HCT116 (cell line): ENCODE data around the gene SCGB3A1. TPM values are rescaled to one million over a fixed set of nuclear protein-coding genes. Genes with fewer than 3 reads are reported as not detected.

Experiments used
- ATAC-seq: fragments of 200-7000 bp; cut with Tn5 transposase; 2 replicates; pipeline ENCODE4 v1.9.1; 2020; ENCODE audit warnings: mild to moderate bottlenecking, moderate library complexity
- BruUV-seq: library from RNA; stranded (reverse); fragments of 400-500 nt; replicated peaks from 2 replicates; lab custom pipeline; 2021; lab: Mats Ljungman, UMichigan
- CTCF ChIA-PET: fragments of 300-600 bp; sonication (Branson Sonifier 250); formaldehyde crosslinking; loops from one replicate; lab custom pipeline; 2021; ENCODE audit warnings: antibody characterized with exemption; lab: Charles Lee
- POLR2A ChIA-PET: fragments of 300-600, 350-600 bp; sonication (Branson Sonifier 250); formaldehyde crosslinking; loops from one replicate; lab custom pipeline; 2021; ENCODE audit warnings: antibody characterized with exemption; lab: Charles Lee
- RAD21 ChIA-PET, 2 experiments: fragments of 300-600 bp; sonication (Branson Sonifier 250); formaldehyde crosslinking; loops; one replicate each; lab custom pipeline; 2023; ENCODE audit warnings: low total read pairs in 2 of 2; ENCODE audit not compliant: uncharacterized antibody in 2 of 2, unreplicated experiment in 2 of 2, low non-redundant PET in 1 of 2; lab: Charles Lee
- DNase-seq: peaks from one replicate; pipeline ENCODE4 v3.0.0-alpha.2; 2010; ENCODE audit warnings: low read depth, low spot score
- H2AFZ ChIP-seq: fragments of 200-600 bp; shearing (Covaris generic), sonication (generic); 2 replicates; pipeline ENCODE4 v1.6.1; 2017; ENCODE audit warnings: low read depth, mixed run types, mixed read lengths, antibody characterized with exemption, low read length; ENCODE audit not compliant: poor library complexity, severe bottlenecking
- H3K27ac ChIP-seq: 2 replicates; pipeline ENCODE4 v1.5.1; 2012; ENCODE audit warnings: low read depth, low read length
- H3K27me3 ChIP-seq: fragments of 200-600 bp; sonication (generic); 2 replicates; pipeline ENCODE4 v1.6.1; 2016; ENCODE audit warnings: mixed run types, low read length, mixed read lengths; ENCODE audit not compliant: insufficient read depth
- H3K36me3 ChIP-seq, 2 experiments: fragments of 200-500 bp in 1 of 2; fragments of 200-600 bp in 1 of 2; sonication (Bioruptor generic) in 1 of 2; sonication (generic) in 1 of 2; 2 replicates each; pipeline versions ENCODE4 v1.5.1 to v1.6.1; 2014 to 2016; ENCODE audit warnings: low read length in 2 of 2, inconsistent platforms in 1 of 2, mixed read lengths in 1 of 2, mixed run types in 1 of 2; ENCODE audit not compliant: insufficient read depth in 2 of 2, control insufficient read depth in 1 of 2
- H3K4me1 ChIP-seq, 2 experiments: fragments of 200-600 bp in 1 of 2; sonication (generic) in 1 of 2; 2 replicates each; pipeline versions ENCODE4 v1.5.1 to v1.6.1; 2012 to 2017; ENCODE audit warnings: low read length in 2 of 2, inconsistent platforms in 1 of 2, mild to moderate bottlenecking in 1 of 2, mixed read lengths in 1 of 2, mixed run types in 1 of 2, moderate library complexity in 1 of 2; ENCODE audit not compliant: insufficient read depth in 2 of 2, control insufficient read depth in 1 of 2
- H3K4me2 ChIP-seq: fragments of 200-600 bp; sonication (generic); 2 replicates; pipeline ENCODE4 v1.6.1; 2017; ENCODE audit warnings: mixed run types, low read length, mixed read lengths
- H3K4me3 ChIP-seq, 2 experiments: fragments of 200-600 bp in 1 of 2; sonication (generic) in 1 of 2; replicated peaks in 1 of 2; 2 replicates each; pipeline ENCODE4 v1.5.1; 2011 to 2016; ENCODE audit warnings: low read length in 2 of 2, control low read depth in 1 of 2, low read depth in 1 of 2, mild to moderate bottlenecking in 1 of 2, mixed read lengths in 1 of 2, mixed run types in 1 of 2
- H3K79me2 ChIP-seq: fragments of 200-600 bp; sonication (generic); 2 replicates; pipeline ENCODE4 v1.6.1; 2017; ENCODE audit warnings: mild to moderate bottlenecking, mixed run types, low read length, moderate library complexity, mixed read lengths; ENCODE audit not compliant: insufficient read depth
- H3K9ac ChIP-seq: fragments of 200-600 bp; sonication (generic); 2 replicates; pipeline ENCODE4 v1.6.1; 2016; ENCODE audit warnings: low read length, mixed read lengths
- H3K9me2 ChIP-seq: fragments of 200-600 bp; sonication (generic), shearing (Covaris generic); 2 replicates; pipeline ENCODE4 v1.6.1; 2017; ENCODE audit warnings: mixed run types, mild to moderate bottlenecking, moderate library complexity; ENCODE audit not compliant: insufficient read depth
- H3K9me3 ChIP-seq, 2 experiments: fragments of 200-500 bp in 1 of 2; fragments of 200-600 bp in 1 of 2; sonication (Bioruptor generic) in 1 of 2; sonication (generic) in 1 of 2; 2 replicates each; pipeline ENCODE4 v1.6.1; 2014 to 2017; ENCODE audit warnings: low read length in 2 of 2, mixed read lengths in 2 of 2, inconsistent platforms in 1 of 2, low read depth in 1 of 2, mild to moderate bottlenecking in 1 of 2, mixed run types in 1 of 2, moderate library complexity in 1 of 2; ENCODE audit not compliant: control insufficient read depth in 1 of 2, insufficient read depth in 1 of 2
- H4K20me1 ChIP-seq: fragments of 200-600 bp; sonication (generic), shearing (Covaris generic); 2 replicates; pipeline ENCODE4 v1.6.1; 2017; ENCODE audit warnings: mixed run types, mild to moderate bottlenecking, moderate library complexity; ENCODE audit not compliant: insufficient read depth
- CBX3 ChIP-seq: IDR thresholded peaks from 2 replicates; pipeline ENCODE4 v1.6.1; 2012; ENCODE audit warnings: low read depth
- CEBPB ChIP-seq: IDR thresholded peaks from 2 replicates; pipeline ENCODE4 v1.6.1; 2012; ENCODE audit warnings: low read depth
- EGR1 ChIP-seq: IDR thresholded peaks from 2 replicates; pipeline ENCODE4 v1.6.1; 2012; ENCODE audit warnings: low read depth
- ELF1 ChIP-seq: IDR thresholded peaks from 2 replicates; pipeline ENCODE4 v1.6.1; 2012; ENCODE audit warnings: low read depth, borderline replicate concordance
- EZH2 ChIP-seq: fragments of 200-600 bp; sonication (generic); IDR thresholded peaks from 2 replicates; pipeline ENCODE4 v1.6.1; 2017; ENCODE audit warnings: antibody characterized with exemption, mixed run types
- FOSL1 ChIP-seq: IDR thresholded peaks from 2 replicates; pipeline ENCODE4 v1.6.1; 2012; ENCODE audit warnings: low read depth
- JUND ChIP-seq: IDR thresholded peaks from 2 replicates; pipeline ENCODE4 v1.6.1; 2012
- POLR2A ChIP-seq: IDR thresholded peaks from 2 replicates; pipeline ENCODE4 v1.7.0; 2011; ENCODE audit warnings: borderline replicate concordance; ENCODE audit not compliant: insufficient read depth, insufficient read length; ENCODE audit errors: extremely low read depth
- POLR2AphosphoS5 ChIP-seq: IDR thresholded peaks from 2 replicates; pipeline ENCODE4 v1.6.1; 2011; ENCODE audit warnings: mild to moderate bottlenecking, low read depth, low read length, moderate library complexity
- SIN3A ChIP-seq: IDR thresholded peaks from 2 replicates; pipeline ENCODE4 v1.6.1; 2012; ENCODE audit warnings: low read depth
- TCF7L2 ChIP-seq: IDR thresholded peaks from 2 replicates; pipeline ENCODE4 v1.7.0; 2011; ENCODE audit warnings: borderline replicate concordance, inconsistent platforms; ENCODE audit not compliant: insufficient read depth, insufficient read length; ENCODE audit errors: extremely low read depth
- YY1 ChIP-seq: IDR thresholded peaks from 2 replicates; pipeline ENCODE4 v1.6.1; 2011; ENCODE audit warnings: low read length, low read depth, moderate library complexity, mild to moderate bottlenecking; ENCODE audit not compliant: insufficient replicate concordance; ENCODE audit errors: extremely low read depth
- ZFX ChIP-seq: fragments of 450-650 bp; IDR thresholded peaks from 2 replicates; pipeline ENCODE4 v1.6.1; 2017
- ZNF274 ChIP-seq: fragments of 200-500 bp; sonication (Bioruptor generic); IDR thresholded peaks from 2 replicates; pipeline ENCODE4 v1.6.1; 2014; ENCODE audit warnings: mild to moderate bottlenecking, low read depth, low read length, inconsistent platforms
- intact Hi-C: fragments of 100-400 bp; cut with micrococcal nuclease; formaldehyde crosslinking; loops from 2 replicates; pipeline ENCODE4 v1.10.0; 2022
- total RNA-seq: library from RNA; stranded (reverse); gene quantifications from one replicate; pipeline ENCODE4 v1.2.1, GENCODE V29; 2021; ENCODE audit not compliant: unreplicated experiment
- TF ChIP-seq, protein P1 (sequence below): IDR thresholded peaks from 2 replicates; pipeline ENCODE4 v1.6.1; 2011; ENCODE audit warnings: mild to moderate bottlenecking, low read length, moderate library complexity; ENCODE audit not compliant: insufficient replicate concordance; ENCODE audit errors: extremely low read depth
- TF ChIP-seq, protein P2 (sequence below): IDR thresholded peaks from 2 replicates; pipeline ENCODE4 v1.6.1; 2012; ENCODE audit warnings: low read depth
- TF ChIP-seq, protein P3 (sequence below): IDR thresholded peaks from 2 replicates; pipeline ENCODE4 v1.6.1; 2012
- TF ChIP-seq, protein P4 (sequence below), 3 experiments: fragments of 200-600 bp in 1 of 3; sonication (generic) in 1 of 3; IDR thresholded peaks in 2 of 3; conservative IDR thresholded peaks in 1 of 3; 2 replicates each; pipeline ENCODE4 v1.5.1; 2012 to 2017; ENCODE audit warnings: low read depth in 2 of 3, low read length in 2 of 3, antibody characterized with exemption in 1 of 3, borderline replicate concordance in 1 of 3, control low read depth in 1 of 3, mild to moderate bottlenecking in 1 of 3, mixed read lengths in 1 of 3, mixed run types in 1 of 3, moderate library complexity in 1 of 3; ENCODE audit not compliant: insufficient read depth in 1 of 3

The SCGB3A1 gene
- total RNA-seq, 1 experiment from 2014 or later = not detected

DNA sequence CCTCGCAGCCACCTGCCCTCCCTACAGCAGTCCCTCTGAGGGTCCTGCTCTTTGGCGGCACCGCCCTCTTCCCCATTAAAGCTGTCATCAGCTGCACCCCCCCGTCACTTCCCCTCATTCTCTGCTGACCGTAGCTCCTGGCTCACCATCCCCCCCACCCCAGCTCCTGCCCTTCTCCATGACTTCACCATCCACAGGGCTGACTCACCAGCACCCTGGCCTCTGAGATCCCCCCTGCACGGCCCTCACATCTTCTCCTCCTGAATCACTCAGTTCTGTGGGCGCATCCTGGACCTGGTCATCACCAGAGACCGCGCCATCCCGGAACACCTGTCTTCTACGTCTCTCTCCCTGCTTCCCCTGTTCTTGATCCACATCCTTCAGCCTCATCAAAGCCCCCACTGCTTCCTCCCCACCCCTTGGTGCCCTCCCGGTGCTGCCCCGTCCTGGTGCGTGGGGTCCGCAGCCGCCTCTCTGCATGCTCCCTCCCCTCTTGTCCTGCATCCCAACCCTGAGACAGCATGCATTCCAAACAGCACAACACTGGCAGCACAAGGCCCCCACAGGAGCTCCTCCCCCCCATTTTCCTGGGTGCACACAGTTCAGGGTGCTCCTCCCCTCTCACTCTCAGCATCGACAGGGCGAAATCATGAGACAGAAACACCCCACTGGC is 45.2 kb upstream of the SCGB3A1 start:
- H4K20me1 ChIP-seq = no peaks in the 10 kb centered on the region
- H3K9me3 ChIP-seq = no peaks in the 10 kb centered on the region
- no peak overlapping the region for H2AFZ ChIP-seq
- BruUV-seq = no TSS peak
- no peaks in the 10 kb centered on the region for H3K9me2 ChIP-seq
- no peak overlapping the region for H3K9ac ChIP-seq
- H3K36me3 ChIP-seq = no peaks in the 10 kb centered on the region
- TF ChIP-seq ELF1 = no peak
- no peak for TF ChIP-seq JUND
- no peak for TF ChIP-seq ZNF274
- TF ChIP-seq EGR1 = no peak
- TF ChIP-seq CBX3 = no peak
- TF ChIP-seq POLR2AphosphoS5 = no peak
- TF ChIP-seq, protein P1, sequence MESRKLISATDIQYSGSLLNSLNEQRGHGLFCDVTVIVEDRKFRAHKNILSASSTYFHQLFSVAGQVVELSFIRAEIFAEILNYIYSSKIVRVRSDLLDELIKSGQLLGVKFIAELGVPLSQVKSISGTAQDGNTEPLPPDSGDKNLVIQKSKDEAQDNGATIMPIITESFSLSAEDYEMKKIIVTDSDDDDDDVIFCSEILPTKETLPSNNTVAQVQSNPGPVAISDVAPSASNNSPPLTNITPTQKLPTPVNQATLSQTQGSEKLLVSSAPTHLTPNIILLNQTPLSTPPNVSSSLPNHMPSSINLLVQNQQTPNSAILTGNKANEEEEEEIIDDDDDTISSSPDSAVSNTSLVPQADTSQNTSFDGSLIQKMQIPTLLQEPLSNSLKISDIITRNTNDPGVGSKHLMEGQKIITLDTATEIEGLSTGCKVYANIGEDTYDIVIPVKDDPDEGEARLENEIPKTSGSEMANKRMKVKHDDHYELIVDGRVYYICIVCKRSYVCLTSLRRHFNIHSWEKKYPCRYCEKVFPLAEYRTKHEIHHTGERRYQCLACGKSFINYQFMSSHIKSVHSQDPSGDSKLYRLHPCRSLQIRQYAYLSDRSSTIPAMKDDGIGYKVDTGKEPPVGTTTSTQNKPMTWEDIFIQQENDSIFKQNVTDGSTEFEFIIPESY = no peak
- no peak for TF ChIP-seq CEBPB
- TF ChIP-seq ZFX = no peak
- TF ChIP-seq, protein P2, sequence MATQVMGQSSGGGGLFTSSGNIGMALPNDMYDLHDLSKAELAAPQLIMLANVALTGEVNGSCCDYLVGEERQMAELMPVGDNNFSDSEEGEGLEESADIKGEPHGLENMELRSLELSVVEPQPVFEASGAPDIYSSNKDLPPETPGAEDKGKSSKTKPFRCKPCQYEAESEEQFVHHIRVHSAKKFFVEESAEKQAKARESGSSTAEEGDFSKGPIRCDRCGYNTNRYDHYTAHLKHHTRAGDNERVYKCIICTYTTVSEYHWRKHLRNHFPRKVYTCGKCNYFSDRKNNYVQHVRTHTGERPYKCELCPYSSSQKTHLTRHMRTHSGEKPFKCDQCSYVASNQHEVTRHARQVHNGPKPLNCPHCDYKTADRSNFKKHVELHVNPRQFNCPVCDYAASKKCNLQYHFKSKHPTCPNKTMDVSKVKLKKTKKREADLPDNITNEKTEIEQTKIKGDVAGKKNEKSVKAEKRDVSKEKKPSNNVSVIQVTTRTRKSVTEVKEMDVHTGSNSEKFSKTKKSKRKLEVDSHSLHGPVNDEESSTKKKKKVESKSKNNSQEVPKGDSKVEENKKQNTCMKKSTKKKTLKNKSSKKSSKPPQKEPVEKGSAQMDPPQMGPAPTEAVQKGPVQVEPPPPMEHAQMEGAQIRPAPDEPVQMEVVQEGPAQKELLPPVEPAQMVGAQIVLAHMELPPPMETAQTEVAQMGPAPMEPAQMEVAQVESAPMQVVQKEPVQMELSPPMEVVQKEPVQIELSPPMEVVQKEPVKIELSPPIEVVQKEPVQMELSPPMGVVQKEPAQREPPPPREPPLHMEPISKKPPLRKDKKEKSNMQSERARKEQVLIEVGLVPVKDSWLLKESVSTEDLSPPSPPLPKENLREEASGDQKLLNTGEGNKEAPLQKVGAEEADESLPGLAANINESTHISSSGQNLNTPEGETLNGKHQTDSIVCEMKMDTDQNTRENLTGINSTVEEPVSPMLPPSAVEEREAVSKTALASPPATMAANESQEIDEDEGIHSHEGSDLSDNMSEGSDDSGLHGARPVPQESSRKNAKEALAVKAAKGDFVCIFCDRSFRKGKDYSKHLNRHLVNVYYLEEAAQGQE = no peak
- no peak for TF ChIP-seq EZH2
- TF ChIP-seq, protein P3, sequence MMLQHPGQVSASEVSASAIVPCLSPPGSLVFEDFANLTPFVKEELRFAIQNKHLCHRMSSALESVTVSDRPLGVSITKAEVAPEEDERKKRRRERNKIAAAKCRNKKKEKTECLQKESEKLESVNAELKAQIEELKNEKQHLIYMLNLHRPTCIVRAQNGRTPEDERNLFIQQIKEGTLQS = no peak
- TF ChIP-seq YY1 = no peak
- no peak for TF ChIP-seq TCF7L2
- no peak for TF ChIP-seq POLR2A
- TF ChIP-seq, protein P4, sequence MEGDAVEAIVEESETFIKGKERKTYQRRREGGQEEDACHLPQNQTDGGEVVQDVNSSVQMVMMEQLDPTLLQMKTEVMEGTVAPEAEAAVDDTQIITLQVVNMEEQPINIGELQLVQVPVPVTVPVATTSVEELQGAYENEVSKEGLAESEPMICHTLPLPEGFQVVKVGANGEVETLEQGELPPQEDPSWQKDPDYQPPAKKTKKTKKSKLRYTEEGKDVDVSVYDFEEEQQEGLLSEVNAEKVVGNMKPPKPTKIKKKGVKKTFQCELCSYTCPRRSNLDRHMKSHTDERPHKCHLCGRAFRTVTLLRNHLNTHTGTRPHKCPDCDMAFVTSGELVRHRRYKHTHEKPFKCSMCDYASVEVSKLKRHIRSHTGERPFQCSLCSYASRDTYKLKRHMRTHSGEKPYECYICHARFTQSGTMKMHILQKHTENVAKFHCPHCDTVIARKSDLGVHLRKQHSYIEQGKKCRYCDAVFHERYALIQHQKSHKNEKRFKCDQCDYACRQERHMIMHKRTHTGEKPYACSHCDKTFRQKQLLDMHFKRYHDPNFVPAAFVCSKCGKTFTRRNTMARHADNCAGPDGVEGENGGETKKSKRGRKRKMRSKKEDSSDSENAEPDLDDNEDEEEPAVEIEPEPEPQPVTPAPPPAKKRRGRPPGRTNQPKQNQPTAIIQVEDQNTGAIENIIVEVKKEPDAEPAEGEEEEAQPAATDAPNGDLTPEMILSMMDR (IDR thresholded peaks at IDR 0.05 in 2 of 3, conservative IDR thresholded peaks at IDR 0.05 in 1 of 3; ENCODE audit: borderline replicate concordance in 1 of 3, insufficient read depth in 1 of 3, low read depth in 2 of 3, low read length in 2 of 3) = no peak
- TF ChIP-seq SIN3A = no peak
- TF ChIP-seq FOSL1 = no peak
- no peaks in the 10 kb centered on the region for H3K79me2 ChIP-seq
- DNase-seq (no peak), ATAC-seq (no peak)
- no peaks in the 10 kb centered on the region for H3K4me1 ChIP-seq
- CTCF ChIA-PET = interaction anchor here (0.6 kb wide), 1 partner anchor 31 kb away, joined by 3 read pairs; no protein-coding TSS in a partner anchor
- no peak overlapping the region for H3K4me2 ChIP-seq
- RAD21 ChIA-PET = no interaction called here
- no peaks in the 10 kb centered on the region for H3K27me3 ChIP-seq
- H3K4me3 ChIP-seq = no peak overlapping the region
- intact Hi-C loops = no loop called here
- POLR2A ChIA-PET = no interaction called here
- no peak overlapping the region for H3K27ac ChIP-seq
